PC-9 (cell line): ENCODE measurements around the gene NAP1L5. TPM values are rescaled to one million over a fixed set of nuclear protein-coding genes. Genes with fewer than 3 reads are reported as not detected.

Experiments
- BruUV-seq: library from RNA; stranded (reverse); fragments of 400-500 nt; replicated peaks from 2 replicates; lab custom pipeline; 2021; lab: Mats Ljungman, UMichigan
- CTCF ChIA-PET: fragments of 300-600 bp; sonication (Branson Sonifier 250); formaldehyde crosslinking; loops from one replicate; lab custom pipeline; 2022; ENCODE audit warnings: antibody characterized with exemption; lab: Charles Lee
- POLR2A ChIA-PET: fragments of 300-600 bp; sonication (Branson Sonifier 250); formaldehyde crosslinking; loops from one replicate; lab custom pipeline; 2022; ENCODE audit warnings: antibody characterized with exemption; ENCODE audit not compliant: unreplicated experiment; lab: Charles Lee
- DNase-seq, 2 experiments: peaks; one replicate each; pipeline versions ENCODE4 v3.0.0 to v3.0.0-alpha.2; 2015 to 2022; ENCODE audit warnings: mixed read lengths in 1 of 2
- H2AFZ ChIP-seq: fragments of 200-600 bp; sonication (generic); 2 replicates; pipeline ENCODE4 v1.8.1; 2017; ENCODE audit warnings: antibody characterized with exemption
- H3F3A ChIP-seq: fragments of 200-600 bp; sonication (generic); 2 replicates; pipeline ENCODE4 v1.8.1; 2017; ENCODE audit warnings: antibody characterized with exemption, mild to moderate bottlenecking, low read depth; ENCODE audit not compliant: insufficient read depth
- H3K27ac ChIP-seq: fragments of 200-600 bp; sonication (generic); 2 replicates; pipeline ENCODE4 v1.6.1; 2016; ENCODE audit warnings: mixed run types
- H3K27me3 ChIP-seq: fragments of 200-600 bp; sonication (generic); 2 replicates; pipeline ENCODE4 v1.6.1; 2016; ENCODE audit warnings: low read depth, mixed run types; ENCODE audit not compliant: insufficient read depth
- H3K36me3 ChIP-seq: fragments of 200-600 bp; sonication (generic); 2 replicates; pipeline ENCODE4 v1.6.1; 2016; ENCODE audit warnings: low read depth, mixed run types
- H3K4me1 ChIP-seq: fragments of 200-600 bp; sonication (generic); replicated peaks from 2 replicates; pipeline ENCODE4 v1.6.1; 2016; ENCODE audit warnings: mixed run types; ENCODE audit not compliant: insufficient read depth
- H3K4me2 ChIP-seq: fragments of 200-600 bp; sonication (generic); 2 replicates; pipeline ENCODE4 v1.6.1; 2017; ENCODE audit warnings: mixed run types
- H3K4me3 ChIP-seq: fragments of 200-600 bp; sonication (generic); 2 replicates; pipeline ENCODE4 v1.6.1; 2016; ENCODE audit warnings: mixed run types
- H3K79me2 ChIP-seq: fragments of 200-600 bp; sonication (generic); 2 replicates; pipeline ENCODE4 v1.6.1; 2017; ENCODE audit warnings: low read depth, mixed run types
- H3K9me2 ChIP-seq: fragments of 200-600 bp; sonication (generic); 2 replicates; pipeline ENCODE4 v1.8.1; 2017; ENCODE audit warnings: mild to moderate bottlenecking; ENCODE audit not compliant: insufficient read depth
- H3K9me3 ChIP-seq: fragments of 200-600 bp; sonication (generic); 2 replicates; pipeline ENCODE4 v1.8.1; 2016; ENCODE audit warnings: low read depth; ENCODE audit not compliant: insufficient read depth
- H4K20me1 ChIP-seq: fragments of 200-600 bp; sonication (generic); 2 replicates; pipeline ENCODE4 v1.8.1; 2017; ENCODE audit not compliant: insufficient read depth
- EZH2 ChIP-seq: fragments of 200-600 bp; sonication (generic); IDR thresholded peaks from 2 replicates; pipeline ENCODE4 v1.8.0; 2017; ENCODE audit warnings: antibody characterized with exemption, low read depth
- intact Hi-C: fragments of 100-400 bp; cut with micrococcal nuclease; formaldehyde crosslinking; loops from one replicate; pipeline ENCODE4 v1.10.0; 2022; ENCODE audit not compliant: unreplicated experiment
- total RNA-seq: library from RNA; stranded (reverse); gene quantifications from 2 replicates; pipeline ENCODE4 v1.2.3, GENCODE V29; 2021
- TF ChIP-seq, protein P1 (sequence below): fragments of 200-600 bp; sonication (generic); conservative IDR thresholded peaks from 2 replicates; pipeline ENCODE4 v1.6.1; 2017; ENCODE audit warnings: mixed run types, antibody characterized with exemption, mild to moderate bottlenecking, moderate library complexity

The NAP1L5 gene
- total RNA-seq, 1 experiment from 2014 or later, result 0.37 TPM

GRCh38 chr4:88709989-88710388 is 12.4 kb upstream of the NAP1L5 start:
- ChIA-PET POLR2A (no interaction called here), CTCF (no interaction called here)
- no TSS peak for BruUV-seq
- Histone ChIP-seq H3K4me3 (no peak overlapping the region), H4K20me1 (no peaks in the 10 kb centered on the region), H3K4me2 (no peak overlapping the region), H3K27me3 (no peaks in the 10 kb centered on the region), H3K9me3 (no peaks in the 10 kb centered on the region), H2AFZ (no peak overlapping the region), H3K9me2 (no peaks in the 10 kb centered on the region), H3K36me3 (no peaks in the 10 kb centered on the region), H3K4me1 (no peaks in the 10 kb centered on the region), H3K79me2 (no peaks in the 10 kb centered on the region), H3K27ac (no peak overlapping the region), H3F3A (no peaks in the 10 kb centered on the region)
- TF ChIP-seq, protein P1, sequence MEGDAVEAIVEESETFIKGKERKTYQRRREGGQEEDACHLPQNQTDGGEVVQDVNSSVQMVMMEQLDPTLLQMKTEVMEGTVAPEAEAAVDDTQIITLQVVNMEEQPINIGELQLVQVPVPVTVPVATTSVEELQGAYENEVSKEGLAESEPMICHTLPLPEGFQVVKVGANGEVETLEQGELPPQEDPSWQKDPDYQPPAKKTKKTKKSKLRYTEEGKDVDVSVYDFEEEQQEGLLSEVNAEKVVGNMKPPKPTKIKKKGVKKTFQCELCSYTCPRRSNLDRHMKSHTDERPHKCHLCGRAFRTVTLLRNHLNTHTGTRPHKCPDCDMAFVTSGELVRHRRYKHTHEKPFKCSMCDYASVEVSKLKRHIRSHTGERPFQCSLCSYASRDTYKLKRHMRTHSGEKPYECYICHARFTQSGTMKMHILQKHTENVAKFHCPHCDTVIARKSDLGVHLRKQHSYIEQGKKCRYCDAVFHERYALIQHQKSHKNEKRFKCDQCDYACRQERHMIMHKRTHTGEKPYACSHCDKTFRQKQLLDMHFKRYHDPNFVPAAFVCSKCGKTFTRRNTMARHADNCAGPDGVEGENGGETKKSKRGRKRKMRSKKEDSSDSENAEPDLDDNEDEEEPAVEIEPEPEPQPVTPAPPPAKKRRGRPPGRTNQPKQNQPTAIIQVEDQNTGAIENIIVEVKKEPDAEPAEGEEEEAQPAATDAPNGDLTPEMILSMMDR, result no peak
- TF ChIP-seq EZH2, result no peak
- intact Hi-C loops, result no loop called here
- DNase-seq, result no peak

DNA sequence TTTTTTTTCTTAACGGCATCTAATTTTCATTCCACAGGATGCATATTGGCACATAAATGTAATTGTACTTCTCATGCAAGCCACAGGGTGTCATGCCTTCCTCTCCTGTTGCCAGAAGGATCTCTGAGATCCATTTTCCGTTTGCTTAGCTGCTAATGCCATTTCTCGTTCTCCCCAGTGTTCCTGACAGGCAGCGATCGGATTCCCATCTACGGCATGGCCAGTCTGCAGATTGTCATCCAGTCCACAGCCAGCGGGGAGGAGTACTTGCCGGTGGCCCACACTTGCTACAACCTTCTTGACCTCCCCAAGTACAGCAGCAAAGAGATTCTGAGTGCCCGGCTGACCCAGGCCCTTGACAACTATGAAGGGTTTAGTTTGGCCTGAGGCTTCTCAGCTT is 8.9 kb upstream of the NAP1L5 start:
- Histone ChIP-seq H2AFZ (no peak overlapping the region), H3K4me1 (no peaks in the 10 kb centered on the region), H3F3A (no peaks in the 10 kb centered on the region), H3K79me2 (no peaks in the 10 kb centered on the region), H3K9me3 (no peaks in the 10 kb centered on the region), H3K27me3 (no peaks in the 10 kb centered on the region), H3K4me2 (no peak overlapping the region), H3K27ac (no peak overlapping the region), H3K4me3 (no peak overlapping the region), H3K36me3 (no peaks in the 10 kb centered on the region), H4K20me1 (no peaks in the 10 kb centered on the region), H3K9me2 (no peaks in the 10 kb centered on the region)
- POLR2A ChIA-PET, result no interaction called here
- TF ChIP-seq, protein P1, result no peak; the same call in 1 of the 2 replicates
- TF ChIP-seq EZH2, result no peak
- no TSS peak for BruUV-seq
- DNase-seq, result no peak
- CTCF ChIA-PET, result interaction anchor here (0.7 to 1.1 kb wide), 2 partner anchors 43 to 65 kb away, joined by 3 to 7 read pairs; no protein-coding TSS in a partner anchor
- intact Hi-C loops, result no loop called here

DNA sequence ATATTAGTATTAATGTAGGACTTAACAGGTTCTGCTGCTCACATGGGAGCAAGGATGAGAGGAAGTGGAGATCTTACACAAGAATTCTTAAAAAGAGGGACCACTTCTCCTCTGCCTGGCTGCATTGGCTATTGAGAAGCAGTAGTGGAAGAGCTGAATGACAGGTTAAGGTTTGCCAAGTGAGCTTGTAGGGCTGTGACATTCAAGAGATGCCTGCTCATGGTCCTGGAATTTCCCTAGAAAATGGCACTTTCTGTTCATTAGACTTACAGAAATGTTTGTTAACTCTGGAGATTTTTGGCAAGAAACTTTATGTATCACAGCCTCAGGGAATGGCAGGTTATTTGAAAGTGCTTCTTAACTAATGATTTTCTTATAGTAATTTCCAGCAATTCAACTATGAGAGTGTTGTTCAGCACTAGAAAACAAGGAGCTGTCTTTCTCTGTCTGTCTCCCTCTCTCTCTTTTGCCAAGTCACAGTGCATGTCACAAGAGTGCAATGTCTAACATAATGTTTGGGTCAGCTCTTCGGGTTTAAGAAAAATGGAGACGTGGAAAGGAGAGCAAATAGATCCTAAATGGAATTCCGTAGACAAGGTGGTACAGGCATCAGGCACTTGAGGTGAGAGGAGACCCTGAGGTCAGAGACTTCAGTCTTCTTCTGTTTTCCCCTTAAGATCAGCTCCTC is 8.3 kb upstream of the NAP1L5 start:
- no TSS peak for BruUV-seq
- intact Hi-C loops, result no loop called here
- POLR2A ChIA-PET, result no interaction called here
- CTCF ChIA-PET, result interaction anchor here (0.7 to 1.1 kb wide), 2 partner anchors 43 to 65 kb away, joined by 3 to 7 read pairs; no protein-coding TSS in a partner anchor
- Histone ChIP-seq H3F3A (no peaks in the 10 kb centered on the region), H3K27ac (no peak overlapping the region), H3K4me3 (no peak overlapping the region), H3K36me3 (no peaks in the 10 kb centered on the region), H2AFZ (no peak overlapping the region), H4K20me1 (no peaks in the 10 kb centered on the region), H3K4me1 (no peaks in the 10 kb centered on the region), H3K79me2 (no peaks in the 10 kb centered on the region), H3K4me2 (no peak overlapping the region), H3K27me3 (no peaks in the 10 kb centered on the region), H3K9me2 (no peaks in the 10 kb centered on the region), H3K9me3 (no peaks in the 10 kb centered on the region)
- DNase-seq, result no peak
- TF ChIP-seq, protein P1, result no peak
- TF ChIP-seq EZH2, result no peak
